Kidney epithelial cell (primary cell): ENCODE data around the gene NIT1. TPM values are rescaled to one million over a fixed set of nuclear protein-coding genes. Genes with fewer than 3 reads are reported as not detected.
A peak's percentile ranks its signal among the peaks of the same experiment; 100 is the strongest.

Source experiments
- DNase-seq: peaks from one replicate; pipeline ENCODE4 v3.0.0-alpha.2; 2010; ENCODE audit warnings: low read depth
- H3K27me3 ChIP-seq: 2 replicates; pipeline ENCODE4 v1.6.0; 2011; ENCODE audit warnings: low read length; ENCODE audit not compliant: control insufficient read depth, insufficient read depth
- H3K36me3 ChIP-seq: 2 replicates; pipeline ENCODE4 v1.5.1; 2011; ENCODE audit warnings: low read length; ENCODE audit not compliant: control insufficient read depth, insufficient read depth
- H3K4me3 ChIP-seq: 2 replicates; pipeline ENCODE4 v1.5.1; 2011; ENCODE audit warnings: low read depth, mild to moderate bottlenecking, control low read depth, low read length
- CTCF ChIP-seq: IDR thresholded peaks from 2 replicates; pipeline ENCODE4 v1.5.1; 2011; ENCODE audit warnings: mild to moderate bottlenecking, moderate library complexity, low read length, control low read depth, inconsistent platforms; ENCODE audit not compliant: insufficient read depth, poor library complexity, severe bottlenecking
- total RNA-seq: library from RNA; depleted of rRNA; stranded (reverse); fragments of >200 nt; gene quantifications from 2 replicates; pipeline ENCODE4 v1.2.3, GENCODE V29; 2015

Gene NIT1
- total RNA-seq, 1 donor from 2014 or later = 35.8 TPM

DNA sequence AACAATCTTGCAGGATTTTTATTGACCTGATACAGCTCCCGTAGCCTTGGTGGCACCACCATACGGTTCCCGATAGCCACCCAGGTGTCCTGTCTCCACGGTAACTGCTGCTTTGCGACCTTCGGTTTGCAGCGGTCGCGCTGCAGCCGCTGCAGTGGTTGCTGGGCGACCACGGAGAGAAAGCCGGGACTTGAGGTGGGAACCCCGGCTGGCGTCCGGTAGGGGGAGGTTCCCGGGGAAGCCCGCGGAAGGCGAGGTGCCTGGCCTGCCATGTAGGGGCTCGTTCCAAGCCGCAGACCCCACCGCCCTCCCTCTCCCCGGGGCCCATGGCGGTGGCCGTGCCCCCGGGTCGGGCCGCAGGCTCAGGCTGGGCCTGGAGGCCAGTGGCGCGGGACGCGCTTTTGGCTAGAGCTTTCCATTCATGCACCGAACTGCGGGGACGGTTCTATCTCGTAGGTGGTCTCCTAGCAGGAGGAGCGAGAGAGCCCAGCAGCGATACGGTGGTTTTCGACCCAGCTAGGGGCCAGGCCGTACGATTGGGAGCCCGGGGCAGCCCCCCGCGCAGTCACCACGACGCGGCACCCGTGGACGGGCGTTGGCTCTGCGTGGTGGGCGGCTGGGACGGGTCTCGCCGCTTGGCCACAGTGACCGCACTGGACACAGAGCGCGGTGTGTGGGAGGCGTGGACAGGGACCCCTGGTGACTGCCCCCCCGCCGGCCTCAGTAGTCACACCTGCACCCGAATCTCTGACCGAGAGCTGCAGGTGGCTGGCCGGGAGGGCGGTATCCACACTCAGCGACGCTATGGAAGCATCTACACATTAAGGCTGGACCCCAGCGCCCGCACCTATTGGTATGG, 19.5 kb upstream of the NIT1 start, which contains the start of gene KLHDC9:
TSS of gene KLHDC9 (plus strand) at position 152 of the 859 bp plus-strand sequence. CDS start at position 327, 175 bp downstream.
- H3K4me3 ChIP-seq = peak within 1 kb of the TSS; percentile 86
- no peaks in the 10 kb centered on the region for H3K27me3 ChIP-seq
- DNase-seq = peak; percentile 79
- H3K36me3 ChIP-seq = no peaks in the 10 kb centered on the region
- TF ChIP-seq CTCF = peak; percentile 18

- no peaks in the 10 kb centered on the region for H3K36me3 ChIP-seq
Observed at GRCh38 chr1:161099090-161099802, 18.7 kb upstream of the NIT1 start.

GRCh38 chr1:161100556-161100955, 17.3 kb upstream of the NIT1 start:
- H3K36me3 ChIP-seq = no peaks in the 10 kb centered on the region
- no peak for TF ChIP-seq CTCF
- no peak for DNase-seq
- no peaks in the 10 kb centered on the region for H3K27me3 ChIP-seq
- no peak overlapping the region for H3K4me3 ChIP-seq

More at GRCh38 chr1:161099090-161099802, 18.7 kb upstream of the NIT1 start:
- DNase-seq = no peak
- TF ChIP-seq CTCF = no peak
- Histone ChIP-seq H3K4me3 (peak overlapping the region; percentile 86), H3K27me3 (no peaks in the 10 kb centered on the region)

DNA sequence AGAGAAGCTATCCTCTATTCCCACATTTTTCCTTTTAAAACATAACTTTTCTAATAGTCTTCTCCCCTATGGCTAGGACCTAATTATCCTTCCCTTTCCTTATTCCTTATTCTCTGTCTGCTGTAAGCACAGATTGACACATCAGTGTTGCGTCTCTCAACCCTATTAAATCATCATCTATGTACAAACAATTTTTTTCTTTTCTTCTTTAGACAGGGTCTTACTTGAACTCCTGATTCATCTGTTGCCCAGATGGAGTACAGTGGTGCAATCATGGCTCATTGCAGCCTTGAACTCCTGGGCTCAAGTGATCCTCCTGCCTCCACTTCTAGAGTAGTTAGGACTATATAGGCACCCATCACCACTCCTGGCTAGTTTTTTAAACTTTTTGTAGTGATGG, 11.5 kb upstream of the NIT1 start:
- TF ChIP-seq CTCF = no peak
- no peaks in the 10 kb centered on the region for H3K27me3 ChIP-seq
- no peak overlapping the region for H3K4me3 ChIP-seq
- H3K36me3 ChIP-seq = no peaks in the 10 kb centered on the region
- no peak for DNase-seq

DNA sequence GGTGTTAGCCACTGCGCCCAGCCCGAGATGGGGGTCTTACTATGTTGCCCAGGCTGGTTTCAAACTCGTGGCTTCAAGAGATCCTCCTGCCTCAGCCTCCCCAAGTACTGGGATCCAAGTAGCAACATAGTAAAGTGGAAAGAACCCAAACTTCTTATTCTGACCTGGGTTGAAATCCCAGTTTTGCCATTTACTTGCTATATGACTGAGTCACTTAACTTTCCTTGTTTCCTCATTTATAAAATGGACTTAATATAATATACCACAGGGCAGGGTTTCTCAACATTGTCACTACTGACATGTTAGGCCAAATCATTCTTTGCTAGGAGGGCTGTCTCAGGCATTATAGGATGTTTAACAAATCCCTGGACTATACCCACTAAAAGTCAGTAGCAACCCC, 6.8 kb upstream of the NIT1 start:
- Histone ChIP-seq H3K36me3 (no peaks in the 10 kb centered on the region), H3K4me3 (no peak overlapping the region), H3K27me3 (no peaks in the 10 kb centered on the region)
- no peak for TF ChIP-seq CTCF
- no peak for DNase-seq
